ENCODE data around the gene GRM8.

- TF ChIP-seq POLR2AphosphoS5 (IDR thresholded peaks at IDR 0.05) (no peak), CTCF (IDR thresholded peaks at IDR 0.05) (no peak), POLR2A (IDR thresholded peaks at IDR 0.05) (no peak), EP300 (IDR thresholded peaks at IDR 0.05) (no peak)
Measured at GRCh38 chr7:127146746-127147536, 105.8 kb downstream of the GRM8 start.

Measured in stomach (tissue), 4 donors.